HL-60/S4 (cell line): ENCODE data around the gene DLX4.

Experiments
- in situ Hi-C: fragments of 300-500 bp; cut with MboI; formaldehyde crosslinking; loops from 2 replicates; pipeline ENCODE4 v1.14.3; 2022; ENCODE audit warnings: low sequenced_read_pairs

DLX4 gene

DNA sequence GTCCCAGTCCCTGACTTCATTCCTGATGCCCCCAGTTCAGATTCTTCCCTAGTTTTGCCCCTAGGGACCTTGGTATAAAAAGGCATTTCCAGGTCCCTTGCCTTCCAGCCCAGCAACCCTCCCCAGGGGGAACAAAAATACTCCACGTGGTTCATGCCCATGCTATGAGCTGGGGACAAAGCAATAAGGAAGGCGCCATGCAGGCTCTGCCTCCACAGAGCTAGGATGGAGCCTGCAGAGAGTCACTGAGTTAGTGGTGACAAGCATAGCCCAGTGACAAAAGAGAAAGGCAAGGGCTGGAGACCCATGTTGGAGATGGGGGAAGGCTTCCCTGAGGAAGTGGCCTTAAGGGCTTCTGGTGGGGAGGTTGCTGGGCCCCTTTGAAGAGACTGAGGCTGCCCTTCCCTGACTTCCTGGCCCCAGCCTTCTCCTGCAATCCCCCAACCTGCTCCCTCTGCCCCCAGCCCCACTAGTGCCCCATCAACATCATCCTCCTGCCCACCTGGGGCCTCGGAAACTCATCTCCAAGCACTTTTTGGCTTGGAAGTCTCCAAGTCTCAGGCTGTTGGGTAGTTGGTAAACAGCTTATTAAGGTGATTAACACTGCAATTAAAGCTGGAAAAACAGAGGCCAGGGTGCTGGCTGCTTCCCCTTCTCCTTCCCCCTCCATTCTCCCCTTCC is 16.5 kb downstream of the DLX4 start:
- in situ Hi-C loops: no loop called here

DNA sequence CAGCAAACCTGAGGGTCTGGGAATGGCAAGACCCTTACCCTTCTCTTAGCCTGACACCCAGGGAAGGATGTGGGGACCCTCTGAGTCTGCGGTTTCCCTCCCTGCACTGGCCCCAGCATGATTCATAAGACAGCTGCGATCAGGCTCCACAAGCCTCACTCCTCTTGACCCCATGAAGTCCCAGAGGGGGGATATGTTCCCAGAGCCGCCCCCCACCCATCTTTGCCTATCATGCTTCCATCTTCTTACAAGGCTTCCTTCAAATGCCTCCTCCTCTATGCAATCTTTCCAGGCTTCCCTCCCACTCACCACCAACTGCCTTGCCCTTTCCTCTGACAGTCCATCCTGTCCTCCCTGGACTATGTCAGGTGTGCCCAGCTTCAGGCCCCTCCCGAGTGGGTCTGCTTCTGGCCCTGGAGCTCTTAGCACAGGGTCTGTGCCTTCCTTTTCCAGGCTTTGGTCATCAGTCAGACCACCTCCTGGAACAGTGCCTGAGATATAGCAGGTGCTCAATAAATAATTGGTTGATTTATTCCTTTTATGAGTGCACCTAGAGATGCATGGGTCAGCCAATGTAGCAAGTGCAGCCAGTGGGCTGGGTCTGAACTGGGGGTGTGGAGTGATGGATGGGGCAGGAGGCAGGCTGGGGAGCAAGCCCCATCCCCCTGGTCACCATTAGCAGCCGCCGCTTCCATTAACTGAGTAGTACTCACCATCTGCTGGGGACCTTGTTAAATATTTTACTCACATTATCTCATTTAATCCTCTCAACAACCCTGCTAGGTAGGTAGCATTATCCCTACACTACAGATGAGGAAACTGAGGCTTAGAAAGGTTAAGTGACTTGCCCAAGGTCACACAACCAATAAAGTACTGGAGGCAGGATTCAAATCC is 17.7 kb downstream of the DLX4 start:
- in situ Hi-C loops: no loop called here

DNA sequence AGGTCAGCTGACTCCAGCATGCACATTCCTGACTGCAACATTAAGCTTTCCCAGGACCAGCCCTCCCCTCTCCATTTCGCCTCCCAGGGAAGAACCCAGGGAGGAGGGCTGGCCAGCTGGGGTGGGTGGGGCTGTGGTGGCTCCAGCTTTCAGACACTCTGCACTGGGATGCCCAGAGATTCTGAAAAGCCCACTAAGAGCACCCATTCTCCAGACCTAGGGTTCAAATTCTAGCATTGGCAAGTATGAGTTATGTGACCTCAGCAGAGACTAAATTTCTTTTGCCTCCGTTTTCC is 18.2 kb downstream of the DLX4 start:
- in situ Hi-C loops: no loop called here

DNA sequence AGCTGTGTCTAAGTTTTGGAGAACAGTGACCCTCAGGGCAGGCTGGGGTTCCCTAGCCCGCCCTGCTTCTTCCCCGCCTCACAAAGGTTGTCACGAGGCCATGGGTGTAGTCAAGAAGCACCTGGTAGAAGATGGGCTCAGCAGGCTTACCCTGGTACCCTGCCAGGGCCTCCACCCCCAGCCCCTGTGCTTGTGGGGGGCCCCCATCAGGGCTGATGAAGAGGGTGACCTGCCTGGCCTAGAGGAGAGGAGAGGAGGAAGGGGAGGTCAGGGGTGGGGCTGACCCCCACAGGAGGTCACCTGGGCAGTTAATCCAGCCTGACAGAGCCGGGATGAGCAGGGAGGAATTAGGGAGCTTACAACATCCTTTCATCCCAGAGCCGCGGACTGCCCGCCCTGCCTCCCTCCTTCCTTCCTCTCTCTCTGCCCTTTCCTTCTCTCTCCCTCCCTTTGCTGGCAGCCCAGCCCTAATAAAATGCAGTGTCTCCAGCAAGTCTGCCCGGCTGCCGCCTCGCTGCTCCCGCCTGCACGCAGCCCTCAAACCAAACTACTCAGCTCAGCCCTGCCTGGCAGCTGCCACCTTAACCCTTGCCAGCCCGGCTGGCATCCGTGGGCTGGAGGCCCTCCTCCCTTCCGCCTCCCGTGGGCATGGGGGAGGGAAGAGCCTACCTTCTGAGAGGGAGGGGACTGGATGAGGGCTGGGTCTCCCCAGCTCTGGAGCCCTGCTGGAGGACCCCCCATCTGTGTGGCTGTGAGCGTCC is 18.9 kb downstream of the DLX4 start:
- in situ Hi-C loops: no loop called here

DNA sequence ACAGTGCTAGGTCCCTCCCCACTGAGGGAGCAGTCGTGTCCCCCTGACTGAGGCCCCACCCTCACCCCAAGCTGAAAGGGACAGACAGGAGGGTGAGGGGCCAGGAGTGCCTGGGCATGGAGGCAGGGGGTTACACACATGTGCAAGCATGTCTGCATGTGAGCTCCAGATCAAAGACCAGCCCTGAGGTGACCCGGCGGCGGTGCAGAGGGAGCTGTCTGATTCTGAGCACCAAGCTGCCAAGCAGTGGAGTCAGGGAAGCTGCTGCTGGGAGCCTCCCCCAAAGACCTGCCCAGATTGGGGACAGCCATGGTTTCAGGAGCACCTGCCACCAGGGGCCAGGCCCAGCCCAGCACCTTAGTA is 20.5 kb downstream of the DLX4 start:
- in situ Hi-C loops: no loop called here

DNA sequence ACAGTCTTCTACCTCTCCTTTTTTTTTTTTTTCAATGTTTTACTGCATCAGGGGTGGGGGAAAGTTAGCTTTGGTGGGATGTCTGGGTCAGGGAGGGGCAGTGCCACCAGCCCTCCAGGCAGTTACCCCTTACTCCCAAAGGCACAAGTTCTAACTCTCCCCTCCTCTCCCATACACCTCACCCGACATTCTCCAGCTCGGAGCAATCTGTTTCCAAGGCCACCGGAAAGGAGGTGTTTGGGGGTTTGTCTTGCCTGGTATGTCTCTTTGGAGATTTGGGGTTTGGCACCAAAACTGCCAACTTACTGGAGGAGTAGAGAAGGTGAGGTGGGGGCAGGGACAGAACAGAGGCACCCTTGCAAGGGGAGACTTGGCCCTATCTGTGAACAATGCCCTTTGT is 21.3 kb downstream of the DLX4 start:
- in situ Hi-C loops: no loop called here

DNA sequence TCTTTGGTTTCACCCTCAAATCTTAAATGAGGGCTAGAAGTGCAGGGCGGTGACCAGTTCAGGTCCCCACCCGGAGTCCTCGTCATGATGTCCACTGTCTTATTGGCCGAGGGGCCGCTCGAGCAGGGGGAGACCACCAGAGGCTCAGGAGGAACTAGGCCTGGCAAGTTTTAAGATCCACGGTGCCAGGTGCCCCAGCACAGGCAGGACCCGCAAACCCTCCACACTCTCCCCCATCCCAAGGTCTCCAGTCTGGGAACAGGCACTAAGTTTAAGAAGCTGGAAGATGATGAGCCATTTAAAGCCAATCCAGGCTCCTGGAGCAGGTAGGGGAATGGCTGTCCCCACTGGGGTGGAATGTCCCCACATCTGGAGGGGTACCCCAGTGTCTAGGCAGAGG is 21.9 kb downstream of the DLX4 start:
- in situ Hi-C loops: no loop called here

DNA sequence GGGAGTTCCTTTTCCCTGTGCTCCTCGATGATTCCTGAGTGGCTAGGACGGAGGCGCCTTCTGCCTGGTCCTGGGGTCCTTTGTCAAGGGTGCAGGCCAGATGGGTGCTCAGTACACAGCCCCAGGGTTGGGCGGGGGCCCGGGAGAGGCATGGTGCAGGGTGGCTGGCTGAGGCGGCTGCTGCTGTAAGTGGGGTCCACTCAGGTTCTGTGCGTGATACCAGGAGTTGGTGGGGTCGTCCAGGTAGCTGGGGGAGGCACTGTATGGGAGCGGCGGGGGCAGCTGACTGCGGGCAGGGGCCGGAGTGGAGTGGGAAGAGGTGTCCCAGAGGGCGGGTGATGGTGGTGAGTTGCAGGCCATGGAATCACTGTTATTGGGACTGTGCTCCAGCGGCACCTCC is 22.4 kb downstream of the DLX4 start:
- in situ Hi-C loops: no loop called here

DNA sequence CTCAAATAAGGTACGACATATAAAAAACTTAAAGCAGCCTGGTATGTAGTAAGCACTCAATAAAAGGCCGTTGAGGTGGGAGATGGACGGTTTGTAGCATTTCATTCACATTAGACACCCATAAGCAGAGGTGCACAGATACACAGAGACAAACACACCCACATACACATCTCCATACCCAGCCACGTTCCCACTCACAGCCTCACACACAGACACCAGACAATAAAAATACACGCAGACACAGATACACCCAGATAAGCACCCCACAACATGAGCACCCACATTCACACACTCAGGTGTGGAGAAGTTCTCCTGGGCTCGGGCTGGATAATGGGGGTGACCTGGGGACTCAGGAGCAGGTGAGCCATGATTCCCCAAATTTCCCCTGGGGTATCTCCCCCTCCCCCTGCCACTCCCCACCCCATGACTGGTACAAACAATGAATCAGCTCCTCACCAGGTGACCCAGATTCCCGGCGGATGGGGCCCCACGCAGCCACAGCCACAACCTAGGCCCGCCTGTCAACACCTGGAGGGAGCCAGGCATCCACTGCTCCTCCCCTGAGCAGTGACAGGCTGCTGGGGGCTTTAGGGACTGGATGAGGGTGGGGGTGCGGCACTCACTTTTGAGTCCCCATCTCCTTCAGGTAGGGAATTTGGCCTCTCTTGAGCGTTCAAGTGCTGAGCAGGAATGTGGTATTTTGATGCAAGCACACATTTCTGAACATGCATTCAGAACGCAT is 23.4 kb downstream of the DLX4 start:
- in situ Hi-C loops: no loop called here

DNA sequence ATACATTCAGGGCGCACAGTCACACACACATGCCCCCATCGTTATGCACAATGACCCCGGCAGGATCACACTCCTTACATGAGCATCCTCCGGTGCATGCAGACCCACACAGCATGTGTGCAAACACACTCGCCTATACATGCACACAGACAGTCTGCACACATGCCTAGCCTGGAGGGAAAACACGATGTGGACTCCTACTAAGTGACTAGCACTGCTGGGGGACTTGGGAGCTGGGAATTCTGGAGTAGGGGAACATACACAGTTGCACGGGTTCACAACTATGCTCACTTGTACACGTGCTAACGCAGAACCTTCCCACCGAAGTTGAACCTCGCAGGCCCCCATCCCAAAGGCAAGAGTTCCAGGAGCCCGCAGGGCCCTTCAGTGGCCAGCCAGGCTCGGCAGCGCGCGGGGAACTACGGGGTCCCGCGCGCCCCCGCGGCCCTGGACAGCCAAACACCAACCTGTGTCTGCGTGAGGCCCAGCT is 24.0 kb downstream of the DLX4 start:
- in situ Hi-C loops: no loop called here

DNA sequence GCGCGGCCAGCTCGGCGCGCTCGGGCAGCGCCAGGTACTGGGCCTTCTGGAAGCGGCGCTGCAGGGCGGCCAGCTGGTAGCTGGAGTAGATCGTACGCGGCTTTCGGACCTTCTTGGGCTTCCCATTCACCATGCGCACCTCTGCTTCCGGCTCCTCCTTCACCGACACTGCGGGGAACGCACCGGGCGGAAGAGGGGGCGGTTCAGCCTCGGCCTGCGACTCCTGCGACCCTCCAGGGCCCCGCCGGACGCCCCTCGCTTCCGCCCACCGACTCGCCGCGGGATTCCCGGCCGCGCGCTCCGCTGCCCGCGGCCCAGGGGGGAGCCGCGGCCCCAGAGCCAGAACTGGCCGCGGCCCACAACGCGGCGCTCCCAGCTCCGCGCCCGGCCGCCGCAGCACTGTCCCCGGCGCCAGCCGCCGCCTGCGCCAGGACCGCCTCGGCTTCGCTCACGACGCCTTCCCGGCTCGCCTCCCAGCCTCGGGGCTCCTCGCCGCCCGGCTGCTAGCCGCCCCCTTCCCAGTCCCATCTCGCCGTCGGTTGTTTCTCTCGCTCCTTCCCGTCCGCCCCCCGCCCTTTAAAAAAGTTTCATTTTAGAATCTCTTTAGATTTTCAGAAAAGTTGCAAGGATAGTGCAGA is 24.6 kb downstream of the DLX4 start:
- in situ Hi-C loops: no loop called here

DNA sequence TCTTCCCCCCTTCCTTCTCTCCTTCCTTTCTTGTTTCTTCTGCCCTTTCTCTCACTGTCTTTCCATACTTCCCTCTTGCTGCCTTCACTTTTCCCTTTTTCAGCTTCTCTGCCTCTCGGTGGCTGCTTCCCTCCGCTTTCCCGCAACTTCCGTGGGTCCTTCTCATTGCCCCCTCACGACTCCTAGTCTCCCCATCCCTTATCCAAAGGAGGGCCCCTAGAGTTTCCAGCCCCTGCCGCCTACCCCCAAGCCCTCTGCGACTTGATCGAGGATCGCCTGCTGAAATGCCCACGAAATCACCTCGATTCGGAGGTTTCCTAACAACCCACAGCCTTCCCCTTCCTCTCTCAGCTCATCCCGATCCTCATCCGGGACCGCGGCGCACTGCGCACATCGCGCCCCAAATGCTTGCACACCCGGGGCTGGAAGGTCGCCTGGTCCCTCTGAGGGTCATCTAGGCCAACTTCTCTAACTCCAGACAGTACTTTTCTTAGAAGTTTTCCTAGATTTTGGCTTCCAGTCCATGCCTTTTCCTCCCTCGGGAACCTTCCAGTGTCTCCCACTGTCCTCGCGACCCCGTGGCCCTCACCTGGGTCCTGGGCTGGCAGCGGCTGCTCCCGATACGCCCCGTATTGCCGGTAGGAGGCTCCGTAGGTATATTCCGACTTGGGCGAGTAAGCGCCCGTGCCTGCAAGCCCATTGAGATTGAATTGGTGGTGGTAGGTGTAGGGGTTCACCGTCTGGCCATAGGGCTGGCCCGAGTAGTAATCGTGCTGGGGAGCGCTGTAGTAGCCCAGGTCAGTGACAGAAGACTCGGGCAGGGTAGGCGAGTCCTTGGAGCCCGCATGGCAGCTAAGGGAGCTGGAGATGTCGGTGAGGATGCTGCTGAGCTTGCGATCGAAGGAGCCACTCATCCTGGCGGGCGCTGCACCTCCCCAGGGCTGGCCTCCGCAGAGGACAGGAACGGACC is 25.4 kb downstream of the DLX4 start:
- in situ Hi-C loops: loop anchor here (5.0 kb wide), 1 partner anchor 132 kb away; no protein-coding TSS in a partner anchor

DNA sequence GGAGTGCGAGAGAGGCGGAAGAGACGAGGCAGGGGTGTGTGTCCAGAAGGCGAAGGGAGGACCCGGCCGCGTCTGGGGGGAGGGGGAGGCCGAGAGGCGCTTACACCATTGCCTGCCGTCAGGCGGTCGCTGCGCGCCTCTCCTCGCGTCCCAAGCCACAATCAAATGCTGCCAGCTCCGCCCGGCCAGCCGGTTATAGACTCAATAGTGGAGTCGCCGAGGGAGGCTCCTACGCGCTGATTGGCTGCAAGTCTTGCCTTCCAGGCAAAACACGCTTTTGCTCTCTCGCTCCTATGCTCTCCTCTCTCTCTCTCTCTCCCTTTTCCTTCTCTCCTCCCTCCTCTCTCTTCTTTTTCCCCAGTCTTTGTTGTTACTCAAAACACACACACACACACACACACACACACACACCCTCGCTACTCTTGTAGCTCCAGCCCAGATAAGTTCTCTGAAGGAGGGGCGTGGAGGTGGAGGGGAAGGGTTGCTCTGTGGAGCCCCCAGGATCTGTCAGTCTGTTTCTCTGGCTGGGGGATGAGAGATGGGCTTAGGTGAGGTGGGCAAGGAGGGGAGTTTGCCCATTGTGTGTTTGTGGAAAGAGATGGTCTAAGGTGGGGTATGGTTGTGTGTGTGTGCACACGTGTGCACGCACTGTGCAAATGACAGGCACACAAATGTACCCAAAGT is 26.2 kb downstream of the DLX4 start, which contains the start of gene DLX3:
Gene DLX3, minus strand, starts transcription at position 170 of the 684 bp plus-strand sequence. CDS start 226 bp downstream, outside the sequence.
- in situ Hi-C loops: loop anchor here (5.0 kb wide), 1 partner anchor 133 kb away; no protein-coding TSS in a partner anchor

DNA sequence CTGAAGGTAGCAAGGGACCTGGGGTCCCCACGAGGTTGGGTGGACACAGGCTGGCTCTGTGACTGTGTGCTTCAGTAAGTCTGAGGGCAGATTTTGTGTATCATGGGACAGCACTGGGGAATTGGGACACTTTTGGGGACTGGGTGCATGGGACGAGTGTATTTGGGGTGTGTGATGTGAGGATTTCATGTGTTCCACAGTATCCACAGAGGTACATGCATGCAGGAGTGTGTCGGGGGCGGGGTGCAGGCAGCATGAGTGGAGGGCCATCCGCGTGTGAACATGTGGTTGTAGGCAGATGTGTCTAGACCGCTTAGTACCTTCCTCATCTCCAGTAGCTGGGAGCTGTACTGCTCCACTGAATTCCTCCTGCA is 27.1 kb downstream of the DLX4 start:
- in situ Hi-C loops: loop anchor here (5.0 kb wide), 1 partner anchor 134 kb away; no protein-coding TSS in a partner anchor

DNA sequence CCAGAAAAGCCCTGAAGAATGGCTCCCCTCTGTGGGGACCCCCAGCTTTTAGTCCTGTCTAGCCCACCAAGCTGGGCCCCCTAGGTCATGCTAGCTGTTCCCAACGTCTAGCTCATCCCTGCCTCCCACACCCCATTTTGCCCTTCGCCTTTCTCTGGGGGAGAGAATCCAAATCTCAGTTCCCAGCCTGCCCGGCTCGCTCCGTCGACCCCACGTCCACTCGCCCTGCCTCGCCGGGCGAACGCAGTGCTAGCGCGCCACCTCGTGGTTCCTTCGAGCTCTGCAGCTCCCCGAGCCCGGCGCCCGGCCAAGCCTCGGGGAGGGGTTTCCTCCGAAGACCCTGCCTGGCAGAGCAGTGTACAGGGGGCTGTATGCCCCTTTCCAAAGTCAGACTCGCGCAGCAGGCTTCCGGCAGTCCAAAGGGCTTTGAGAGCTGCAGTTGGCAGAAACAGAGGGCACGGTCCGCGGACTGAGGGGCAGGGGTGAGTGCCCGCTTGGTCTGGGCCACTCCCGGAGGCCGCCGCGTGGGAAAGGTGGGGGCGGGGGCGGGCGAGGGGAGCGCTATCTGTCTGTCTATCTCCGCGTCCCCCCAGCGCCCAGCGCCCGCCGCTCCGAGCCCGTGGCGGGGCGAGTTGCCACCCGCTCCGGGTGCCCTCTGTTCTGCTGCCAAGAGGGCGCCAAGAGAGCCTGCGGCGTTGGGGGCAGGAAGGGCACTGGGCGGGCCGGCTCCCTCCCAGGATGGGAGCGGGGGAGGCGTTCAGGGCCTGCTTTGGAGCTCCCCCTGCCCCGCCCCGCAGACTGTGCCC is 27.7 kb downstream of the DLX4 start:
- in situ Hi-C loops: loop anchor here (5.0 kb wide), 1 partner anchor 134 kb away; no protein-coding TSS in a partner anchor

DNA sequence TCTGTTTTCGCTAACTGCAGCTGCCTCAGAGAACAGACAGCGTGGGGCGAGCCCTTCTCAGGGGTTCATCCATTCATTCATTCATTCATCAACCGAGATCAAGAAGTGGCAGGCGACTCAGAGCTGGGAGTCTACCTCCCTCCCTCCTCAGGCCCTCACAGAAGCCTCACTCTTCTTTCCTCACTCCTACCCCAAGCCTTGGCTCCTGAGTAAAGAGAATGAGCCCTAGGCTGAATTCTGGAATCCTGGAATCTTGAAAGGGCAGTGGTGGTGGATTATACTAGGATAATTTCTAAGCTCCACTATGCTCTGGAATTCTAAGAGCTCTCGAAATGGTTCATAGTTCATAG is 28.3 kb downstream of the DLX4 start:
- in situ Hi-C loops: loop anchor here (5.0 kb wide), 1 partner anchor 135 kb away; no protein-coding TSS in a partner anchor
